SK-N-SH treated with all-trans-retinoic acid at 6 μM for 48 hours (cell line): ENCODE results near the gene UBALD2.
"Not testable (repeated sequence)": the region's sequence is repeated elsewhere in the genome, so short reads cannot be mapped to it uniquely, and the experiment has no call there.

Experiments used
- ATAC-seq: fragments of 200-7000 bp; cut with Tn5 transposase; 3 replicates; pipeline ENCODE4 v1.9.1; 2020; ENCODE audit warnings: mild to moderate bottlenecking, moderate library complexity
- ARNTL ChIP-seq: fragments of 450-650 bp; formaldehyde crosslinking; IDR thresholded peaks from 2 replicates; pipeline ENCODE4 v1.5.0; 2020; ENCODE audit warnings: low read depth, mild to moderate bottlenecking, moderate library complexity, borderline replicate concordance
- CREB5 ChIP-seq: fragments of 250-450 bp; sonication (Bioruptor Pico); IDR thresholded peaks from 2 replicates; pipeline ENCODE4 v1.5.1; 2020; ENCODE audit warnings: low read depth, mild to moderate bottlenecking, moderate library complexity
- CSDC2 ChIP-seq: fragments of 250-450 bp; sonication (Bioruptor Pico); IDR thresholded peaks from 2 replicates; pipeline ENCODE4 v1.5.0; 2020; ENCODE audit warnings: mild to moderate bottlenecking, moderate library complexity
- CSRNP3 ChIP-seq: fragments of 250-450 bp; sonication (Bioruptor Pico); IDR thresholded peaks from 2 replicates; pipeline ENCODE4 v1.5.1; 2021; ENCODE audit warnings: mild to moderate bottlenecking, moderate library complexity
- GLIS3 ChIP-seq: fragments of 250-450 bp; sonication (Bioruptor Pico); IDR thresholded peaks from 2 replicates; pipeline ENCODE4 v1.5.0; 2020; ENCODE audit warnings: mild to moderate bottlenecking, moderate library complexity
- OSR1 ChIP-seq: fragments of 250-450 bp; sonication (Bioruptor Pico); IDR thresholded peaks from 2 replicates; pipeline ENCODE4 v1.8.0; 2022; ENCODE audit warnings: moderate library complexity, mild to moderate bottlenecking, inconsistent platforms
- PATZ1 ChIP-seq: fragments of 250-450 bp; sonication (Bioruptor Pico); IDR thresholded peaks from 2 replicates; pipeline ENCODE4 v1.8.0; 2020; ENCODE audit warnings: mild to moderate bottlenecking, moderate library complexity, borderline replicate concordance
- POU6F1 ChIP-seq: fragments of 250-450 bp; sonication (Bioruptor Pico); IDR thresholded peaks from 2 replicates; pipeline ENCODE4 v1.8.0; 2021; ENCODE audit warnings: low read depth, mild to moderate bottlenecking, moderate library complexity, borderline replicate concordance
- RARB ChIP-seq: fragments of 250-450 bp; sonication (Bioruptor Pico); IDR thresholded peaks from 2 replicates; pipeline ENCODE4 v1.8.0; 2021; ENCODE audit warnings: mild to moderate bottlenecking, moderate library complexity
- SNAI2 ChIP-seq: fragments of 250-450 bp; sonication (Bioruptor Pico); IDR thresholded peaks from 2 replicates; pipeline ENCODE4 v1.5.0; 2020; ENCODE audit warnings: mild to moderate bottlenecking, moderate library complexity
- TCF4 ChIP-seq: fragments of 250-450 bp; sonication (Bioruptor Pico); IDR thresholded peaks from 2 replicates; pipeline ENCODE4 v1.8.0; 2021; ENCODE audit warnings: mild to moderate bottlenecking, moderate library complexity, borderline replicate concordance
- TOX ChIP-seq: fragments of 250-450 bp; sonication (Bioruptor Pico); IDR thresholded peaks from 2 replicates; pipeline ENCODE4 v1.8.0; 2021; ENCODE audit warnings: mild to moderate bottlenecking, moderate library complexity, borderline replicate concordance
- TSHZ2 ChIP-seq: fragments of 250-450 bp; sonication (Bioruptor Pico); IDR thresholded peaks from 2 replicates; pipeline ENCODE4 v1.5.0; 2020; ENCODE audit warnings: mild to moderate bottlenecking, moderate library complexity
- ZC3H10 ChIP-seq: fragments of 250-450 bp; sonication (Bioruptor Pico); IDR thresholded peaks from 2 replicates; pipeline ENCODE4 v1.5.1; 2021; ENCODE audit warnings: mild to moderate bottlenecking, moderate library complexity
- ZFP3 ChIP-seq: fragments of 250-450 bp; sonication (Bioruptor Pico); IDR thresholded peaks from 2 replicates; pipeline ENCODE4 v1.5.0; 2020; ENCODE audit warnings: mild to moderate bottlenecking, moderate library complexity
- ZFP30 ChIP-seq: fragments of 450-650 bp; formaldehyde crosslinking; IDR thresholded peaks from 2 replicates; pipeline ENCODE4 v1.5.0; 2022; ENCODE audit warnings: mild to moderate bottlenecking, moderate library complexity
- ZNF8 ChIP-seq: fragments of 450-650 bp; formaldehyde crosslinking; IDR thresholded peaks from 2 replicates; pipeline ENCODE4 v1.5.0; 2020; ENCODE audit warnings: mild to moderate bottlenecking, moderate library complexity

Gene UBALD2

GRCh38 chr17:76250141-76250540, 15.0 kb upstream of the UBALD2 start:
- ATAC-seq, result no peak
- no peak for TF ChIP-seq GLIS3 (CRISPR knock-in tag)
- no peak for TF ChIP-seq SNAI2 (CRISPR knock-in tag)
- TF ChIP-seq ZFP3, result no peak
- TF ChIP-seq ZFP30 (CRISPR knock-in tag), result no peak

GRCh38 chr17:76251478-76252039, 13.6 kb upstream of the UBALD2 start:
- TF ChIP-seq POU6F1 (CRISPR knock-in tag) (no peak), OSR1 (CRISPR knock-in tag) (no peak), PATZ1 (CRISPR knock-in tag) (no peak), CSDC2 (CRISPR knock-in tag) (no peak), CSRNP3 (CRISPR knock-in tag) (no peak)
- no peak for ATAC-seq

GRCh38 chr17:76252040-76252954, 12.9 kb upstream of the UBALD2 start:
- ATAC-seq, result peak; percentile 39; the same call in 2 of the 3 replicates
- TF ChIP-seq RARB (CRISPR knock-in tag), result no peak
- no peak for TF ChIP-seq GLIS3 (CRISPR knock-in tag)
- TF ChIP-seq TCF4 (CRISPR knock-in tag), result no peak
- no peak for TF ChIP-seq ARNTL (CRISPR knock-in tag)

- not testable (repeated sequence) for ATAC-seq
These were observed 12.0 kb upstream of the UBALD2 start for GRCh38 chr17:76252967-76253766.

- no peak for ATAC-seq
- TF ChIP-seq ZC3H10 (CRISPR knock-in tag) (no peak), TOX (no peak), OSR1 (CRISPR knock-in tag) (no peak), CREB5 (no peak), TSHZ2 (CRISPR knock-in tag) (no peak), POU6F1 (CRISPR knock-in tag) (no peak), ZFP30 (CRISPR knock-in tag) (no peak), GLIS3 (CRISPR knock-in tag) (no peak), ZNF8 (no peak), RARB (CRISPR knock-in tag) (no peak), PATZ1 (CRISPR knock-in tag) (no peak)
These were observed 11.3 kb upstream of the UBALD2 start for GRCh38 chr17:76253841-76254240.
